Sigmoid colon (tissue), 4 donors: ENCODE results near the gene ANKRD6.

ENCODE experiments used
- CTCF ChIP-seq, 4 experiments: fragments of 450-650 bp in 3 of 4; fragments of 200-600 bp in 1 of 4; IDR thresholded peaks; one replicate each; pipeline ENCODE4 v1.5.1; 2016 to 2019; ENCODE audit warnings: antibody characterized with exemption in 4 of 4, mild to moderate bottlenecking in 3 of 4, moderate library complexity in 2 of 4
- EP300 ChIP-seq, 4 donors: sonication (generic); formaldehyde crosslinking; IDR thresholded peaks; one replicate each; pipeline ENCODE4 v1.6.1; 2017; ENCODE audit warnings: antibody characterized with exemption in 4 of 4

GRCh38 chr6:89459501-89459900 lies 26.5 kb downstream of the ANKRD6 start:
- no peak for TF ChIP-seq CTCF (IDR thresholded peaks at IDR 0.05)
- no peak for TF ChIP-seq EP300 (IDR thresholded peaks at IDR 0.05)
